SK-N-SH (cell line): ENCODE measurements around the gene CST3. TPM values are rescaled to one million over a fixed set of nuclear protein-coding genes. Genes with fewer than 3 reads are reported as not detected.

Source experiments
- CTCF ChIA-PET: fragments of 300-600, 350-600 bp; formaldehyde crosslinking; extraction: SDS; loops from one replicate; lab custom pipeline; 2021; lab: Yijun Ruan, JAX
- POLR2A ChIA-PET: fragments of 350-600 bp; sonication (Branson Sonifier 250); formaldehyde crosslinking; extraction: SDS; loops from one replicate; lab custom pipeline; 2020; ENCODE audit warnings: antibody characterized with exemption, inconsistent platforms; lab: Yijun Ruan, JAX
- DNase-seq: peaks from one replicate; pipeline ENCODE4 v3.0.0; 2012
- H2AFZ ChIP-seq: fragments of 200-600 bp; sonication (generic); 2 replicates; pipeline ENCODE4 v1.8.1; 2016; ENCODE audit warnings: antibody characterized with exemption, mild to moderate bottlenecking, low read depth
- H3F3A ChIP-seq: fragments of 200-600 bp; sonication (generic); replicated peaks from 2 replicates; pipeline ENCODE3; 2016; ENCODE audit warnings: antibody characterized with exemption, mild to moderate bottlenecking; ENCODE audit not compliant: insufficient read depth
- H3K27ac ChIP-seq, 2 experiments: fragments of 200-500 bp in 1 of 2; fragments of 200-600 bp in 1 of 2; sonication (Bioruptor generic) in 1 of 2; sonication (generic), shearing (Covaris generic) in 1 of 2; 2 replicates each; pipeline versions ENCODE4 v1.5.1 to v1.6.1; 2014 to 2016; ENCODE audit warnings: low read depth in 2 of 2, inconsistent platforms in 1 of 2, low read length in 1 of 2, mild to moderate bottlenecking in 1 of 2, mixed read lengths in 1 of 2
- H3K27me3 ChIP-seq: fragments of 200-600 bp; sonication (generic), shearing (Covaris generic); 2 replicates; pipeline ENCODE4 v1.6.1; 2016; ENCODE audit warnings: mixed run types; ENCODE audit not compliant: insufficient read depth
- H3K36me3 ChIP-seq, 2 experiments: fragments of 200-500 bp in 1 of 2; fragments of 200-600 bp in 1 of 2; sonication (Bioruptor generic) in 1 of 2; sonication (generic) in 1 of 2; replicated peaks in 1 of 2; 2 replicates each; pipeline versions ENCODE3 to v1.5.1; 2014 to 2016; ENCODE audit warnings: low read length in 1 of 2, mild to moderate bottlenecking in 1 of 2; ENCODE audit not compliant: insufficient read depth in 2 of 2, control insufficient read depth in 1 of 2
- H3K4me1 ChIP-seq, 2 experiments: fragments of 200-500 bp in 1 of 2; fragments of 200-600 bp in 1 of 2; sonication (Bioruptor generic) in 1 of 2; sonication (generic), shearing (Covaris generic) in 1 of 2; 2 replicates each; pipeline versions ENCODE4 v1.5.1 to v1.6.1; 2014 to 2016; ENCODE audit warnings: low read depth in 1 of 2, low read length in 1 of 2, mixed run types in 1 of 2; ENCODE audit not compliant: insufficient read depth in 2 of 2, control insufficient read depth in 1 of 2
- H3K4me2 ChIP-seq: fragments of 200-600 bp; sonication (generic), shearing (Covaris generic); 2 replicates; pipeline ENCODE4 v1.6.1; 2017; ENCODE audit warnings: mixed run types
- H3K4me3 ChIP-seq, 2 experiments: fragments of 200-500 bp in 1 of 2; fragments of 200-600 bp in 1 of 2; sonication (Bioruptor generic) in 1 of 2; sonication (generic), shearing (Covaris generic) in 1 of 2; 2 replicates each; pipeline versions ENCODE4 v1.5.1 to v1.8.1; 2014 to 2016; ENCODE audit warnings: low read depth in 2 of 2, inconsistent platforms in 1 of 2, low read length in 1 of 2, mild to moderate bottlenecking in 1 of 2, mixed read lengths in 1 of 2, moderate library complexity in 1 of 2
- H3K79me2 ChIP-seq: fragments of 200-600 bp; sonication (generic); 2 replicates; pipeline ENCODE4 v1.8.1; 2017; ENCODE audit warnings: mild to moderate bottlenecking; ENCODE audit not compliant: insufficient read depth
- H3K9ac ChIP-seq: fragments of 200-600 bp; sonication (generic); 2 replicates; pipeline ENCODE4 v1.6.1; 2017; ENCODE audit warnings: mixed run types
- H3K9me2 ChIP-seq: fragments of 200-600 bp; sonication (generic); 2 replicates; pipeline ENCODE4 v1.6.1; 2017; ENCODE audit warnings: mixed run types
- H3K9me3 ChIP-seq: fragments of 200-600 bp; sonication (generic); 2 replicates; pipeline ENCODE4 v1.6.1; 2017; ENCODE audit warnings: mixed run types, mild to moderate bottlenecking, moderate library complexity
- H4K20me1 ChIP-seq: fragments of 200-600 bp; sonication (generic); 2 replicates; pipeline ENCODE4 v1.6.1; 2017; ENCODE audit warnings: mild to moderate bottlenecking, mixed run types; ENCODE audit not compliant: insufficient read depth
- CHD2 ChIP-seq: fragments of 150-350 bp; IDR thresholded peaks from 2 replicates; pipeline ENCODE4 v1.6.1; 2018; ENCODE audit warnings: low read length; ENCODE audit not compliant: partially characterized antibody
- CTCF ChIP-seq: fragments of 200-600 bp; sonication (generic); IDR thresholded peaks from 2 replicates; pipeline ENCODE4 v1.6.1; 2017; ENCODE audit warnings: antibody characterized with exemption, mild to moderate bottlenecking, moderate library complexity
- ELF1 ChIP-seq: IDR thresholded peaks from 2 replicates; pipeline ENCODE4 v1.4.0; 2012
- FOXJ3 ChIP-seq: sonication (generic); formaldehyde crosslinking; IDR thresholded peaks from 2 replicates; pipeline ENCODE4 v1.5.1; 2020; ENCODE audit warnings: mild to moderate bottlenecking, missing genetic modification reagents
- GABPA ChIP-seq: IDR thresholded peaks from 2 replicates; pipeline ENCODE4 v1.4.0; 2012; ENCODE audit warnings: low read depth, mild to moderate bottlenecking
- MAX ChIP-seq: IDR thresholded peaks from 2 replicates; pipeline ENCODE4 v1.4.0; 2012; ENCODE audit warnings: low read depth
- MEF2A ChIP-seq: IDR thresholded peaks from 2 replicates; pipeline ENCODE4 v1.4.0; 2012; ENCODE audit warnings: low read depth, borderline replicate concordance
- MXI1 ChIP-seq: IDR thresholded peaks from 2 replicates; pipeline ENCODE4 v1.6.1; 2012; ENCODE audit warnings: mild to moderate bottlenecking, low read depth, low read length, improper control_type of control experiment
- POLR2AphosphoS5 ChIP-seq: IDR thresholded peaks from 2 replicates; pipeline ENCODE4 v1.6.1; 2012; ENCODE audit warnings: low read depth, low read length
- RCOR1 ChIP-seq: fragments of 150-350 bp; IDR thresholded peaks from 2 replicates; pipeline ENCODE4 v1.6.1; 2017; ENCODE audit warnings: antibody characterized with exemption, low read length
- SIN3A ChIP-seq: IDR thresholded peaks from 2 replicates; pipeline ENCODE4 v1.6.1; 2012; ENCODE audit warnings: low read depth, mild to moderate bottlenecking, low read length, moderate library complexity, borderline replicate concordance
- TEAD4 ChIP-seq: IDR thresholded peaks from 2 replicates; pipeline ENCODE4 v1.4.0; 2012; ENCODE audit warnings: mild to moderate bottlenecking, borderline replicate concordance; ENCODE audit not compliant: insufficient read depth
- USF1 ChIP-seq: IDR thresholded peaks from 2 replicates; pipeline ENCODE4 v1.4.0; 2012; ENCODE audit warnings: low read depth, borderline replicate concordance
- WGBS: methylation state at CpG from one replicate; pipeline ENCODE4 v1.1.6; 2017; ENCODE audit warnings: low lambda C conversion rate; 5-methylcytosine and 5-hydroxymethylcytosine counted together
- polyA plus RNA-seq, 3 experiments: library from polyadenylated mRNA; depleted of rRNA; stranded (reverse); fragments of >200 nt; gene quantifications; 2 replicates each; pipeline ENCODE4 v1.2.3, GENCODE V29; 2012

Gene CST3
- polyA plus RNA-seq, 1 of the 3 experiments (the other 2 are of a cell fraction), result 428 TPM

DNA sequence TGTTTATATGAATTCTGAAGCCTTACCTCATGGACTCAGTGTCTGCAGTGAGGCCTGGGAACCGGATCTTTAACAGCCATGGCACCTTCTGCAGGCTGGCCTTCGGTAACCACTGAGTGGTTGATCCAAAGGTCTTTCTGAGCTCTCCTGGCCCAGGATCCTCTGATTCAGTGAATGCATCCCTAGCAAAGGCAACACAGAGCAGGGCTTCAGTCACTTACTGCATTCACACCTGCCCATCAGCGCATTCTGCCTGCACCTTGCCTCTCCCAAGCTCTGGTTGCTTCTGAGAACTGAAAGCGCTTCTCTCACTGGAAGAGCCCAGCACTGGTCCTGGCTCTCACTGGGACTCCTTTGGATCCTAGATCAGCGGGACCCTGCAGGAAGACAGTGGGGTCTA lies 23.6 kb downstream of the CST3 start:
- H3K9me2 ChIP-seq, result no peaks in the 10 kb centered on the region
- no peaks in the 10 kb centered on the region for H3F3A ChIP-seq
- no peak overlapping the region for H2AFZ ChIP-seq
- no peak for DNase-seq
- ChIA-PET POLR2A (no interaction called here), CTCF (interaction anchor here (2.1 kb wide), 1 partner anchor 172 kb away, joined by 8 read pairs; no protein-coding TSS in a partner anchor)
- TF ChIP-seq POLR2AphosphoS5, result no peak
- H3K79me2 ChIP-seq, result no peaks in the 10 kb centered on the region
- H3K27me3 ChIP-seq, result peaks cover 36% of the 10 kb centered on the region
- no peaks in the 10 kb centered on the region for H3K9me3 ChIP-seq
- no peak overlapping the region for H3K9ac ChIP-seq
- no peaks in the 10 kb centered on the region for H3K4me1 ChIP-seq
- no peak overlapping the region for H3K4me2 ChIP-seq
- H4K20me1 ChIP-seq, result no peaks in the 10 kb centered on the region
- H3K36me3 ChIP-seq, result no peaks in the 10 kb centered on the region
- 38% methylated on average over 4 of the region's 5 CpGs for WGBS
- H3K27ac ChIP-seq, result no peak overlapping the region
- no peak overlapping the region for H3K4me3 ChIP-seq

GRCh38 chr20:23613676-23614075 lies 24.1 kb downstream of the CST3 start:
- Histone ChIP-seq H3K4me1 (no peaks in the 10 kb centered on the region), H3K36me3 (no peaks in the 10 kb centered on the region), H4K20me1 (no peaks in the 10 kb centered on the region), H3K9me3 (no peaks in the 10 kb centered on the region), H2AFZ (no peak overlapping the region), H3F3A (no peaks in the 10 kb centered on the region), H3K27ac (no peak overlapping the region), H3K79me2 (no peaks in the 10 kb centered on the region), H3K4me2 (no peak overlapping the region), H3K27me3 (peaks cover 36% of the 10 kb centered on the region), H3K4me3 (no peak overlapping the region), H3K9me2 (no peaks in the 10 kb centered on the region), H3K9ac (no peak overlapping the region)
- DNase-seq, result no peak
- CTCF ChIA-PET, result interaction anchor here (2.1 kb wide), 1 partner anchor 172 kb away, joined by 8 read pairs; no protein-coding TSS in a partner anchor
- TF ChIP-seq GABPA (no peak), MXI1 (no peak), ELF1 (no peak), FOXJ3 (CRISPR knock-in tag) (no peak), MAX (no peak), RCOR1 (no peak), SIN3A (no peak), USF1 (no peak)
- POLR2A ChIA-PET, result no interaction called here

DNA sequence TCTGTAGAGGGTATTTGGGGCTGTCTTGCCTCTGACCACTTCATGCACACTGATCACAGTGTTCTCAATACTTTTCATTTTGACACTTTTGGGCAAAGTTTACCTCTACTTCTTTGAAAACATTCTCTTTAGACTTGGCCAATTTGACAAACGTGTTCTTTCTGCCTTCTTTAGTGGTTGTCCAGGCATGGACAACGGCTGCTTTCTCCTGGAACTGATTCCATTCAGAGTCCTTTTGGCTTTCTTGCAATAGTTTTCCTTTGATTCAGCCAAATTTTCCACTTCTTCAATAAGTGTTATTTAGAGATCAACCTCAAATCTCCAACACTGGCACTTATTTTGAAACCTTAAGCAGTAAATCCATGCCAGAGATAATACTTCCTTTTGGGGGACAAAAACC lies 25.4 kb downstream of the CST3 start:
- ChIA-PET POLR2A (no interaction called here), CTCF (interaction anchor here (2.1 to 9.5 kb wide), 2 partner anchors 170 to 171 kb away, joined by 8 to 92 read pairs; no protein-coding TSS in a partner anchor)

More for the DNA sequence above, 25.4 kb downstream of the CST3 start:
- no peak for TF ChIP-seq MEF2A
- no peak for TF ChIP-seq CHD2
- TF ChIP-seq TEAD4, result no peak
- no peak for TF ChIP-seq CTCF
- TF ChIP-seq SIN3A, result no peak
- TF ChIP-seq FOXJ3 (CRISPR knock-in tag), result no peak
- no peak for DNase-seq
- Histone ChIP-seq H3K27me3 (peaks cover 36% of the 10 kb centered on the region), H3K79me2 (no peaks in the 10 kb centered on the region), H3K9ac (no peak overlapping the region), H3K9me3 (no peaks in the 10 kb centered on the region), H3K4me1 (no peaks in the 10 kb centered on the region), H3K36me3 (no peaks in the 10 kb centered on the region), H3K9me2 (no peaks in the 10 kb centered on the region), H3K4me3 (no peak overlapping the region), H3F3A (no peaks in the 10 kb centered on the region), H3K27ac (no peak overlapping the region), H3K4me2 (no peak overlapping the region), H2AFZ (no peak overlapping the region), H4K20me1 (no peaks in the 10 kb centered on the region)
- 7% methylated on average over 2 of the region's 2 CpGs for WGBS
